H1 (cell line): Measurements from ENCODE around the gene ITPK1. TPM values are rescaled to one million over a fixed set of nuclear protein-coding genes. Genes with fewer than 3 reads are reported as not detected.
"Not testable (repeated sequence)": the region's sequence is repeated elsewhere in the genome, so short reads cannot be mapped to it uniquely, and the experiment has no call there.

Experiments
- CTCF ChIA-PET: fragments of 300-600 bp; sonication (Branson Sonifier 250); formaldehyde crosslinking; loops from one replicate; lab custom pipeline; 2021; ENCODE audit not compliant: partially characterized antibody; lab: Charles Lee
- POLR2A ChIA-PET: fragments of 300-600 bp; sonication (Branson Sonifier 250); formaldehyde crosslinking; loops from one replicate; lab custom pipeline; 2021; ENCODE audit warnings: inconsistent platforms; ENCODE audit not compliant: partially characterized antibody; lab: Charles Lee
- DNase-seq, 2 experiments: peaks; one replicate each; pipeline versions ENCODE4 v3.0.0 to v3.0.0-alpha.2; 2010 to 2022; ENCODE audit warnings: low spot score in 2 of 2, low read depth in 1 of 2, mixed read lengths in 1 of 2
- FAIRE-seq: peaks from 2 replicates; lab custom pipeline; 2011; peaks lifted over from hg19 to GRCh38; lab: Jason Lieb, UNC
- H2AFZ ChIP-seq: 2 replicates; pipeline ENCODE4 v1.8.1; 2012; ENCODE audit warnings: low read length, inconsistent platforms
- H2AK5ac ChIP-seq: 2 replicates; pipeline ENCODE4 v1.6.1; 2013; ENCODE audit warnings: low read depth, low read length
- H2BK120ac ChIP-seq: replicated peaks from 2 replicates; pipeline ENCODE3; 2013; ENCODE audit warnings: low read depth, low read length, inconsistent platforms
- H2BK12ac ChIP-seq: 2 replicates; pipeline ENCODE4 v1.6.1; 2013; ENCODE audit warnings: low read depth, low read length
- H2BK15ac ChIP-seq: 2 replicates; pipeline ENCODE4 v1.6.1; 2013; ENCODE audit warnings: low read length
- H2BK20ac ChIP-seq: 2 replicates; pipeline ENCODE4 v1.6.1; 2013; ENCODE audit warnings: low read length
- H2BK5ac ChIP-seq: 2 replicates; pipeline ENCODE4 v1.6.1; 2013; ENCODE audit warnings: low read depth, low read length
- H3K14ac ChIP-seq: 2 replicates; pipeline ENCODE4 v1.6.1; 2013; ENCODE audit warnings: inconsistent platforms; ENCODE audit not compliant: insufficient read length
- H3K18ac ChIP-seq: 2 replicates; pipeline ENCODE4 v1.6.1; 2013; ENCODE audit warnings: low read length; ENCODE audit errors: extremely low read depth
- H3K23ac ChIP-seq: 2 replicates; pipeline ENCODE4 v1.6.1; 2013; ENCODE audit warnings: inconsistent platforms; ENCODE audit not compliant: insufficient read length
- H3K23me2 ChIP-seq: 2 replicates; pipeline ENCODE4 v1.6.1; 2013; ENCODE audit warnings: low read depth, low read length
- H3K27ac ChIP-seq: 2 replicates; pipeline ENCODE4 v1.6.1; 2011; ENCODE audit warnings: low read depth, low read length, inconsistent platforms
- H3K27me3 ChIP-seq, 4 experiments: replicated peaks in 1 of 4; 1 replicate in 1 of 4; 2 replicates in 3 of 4; pipeline versions ENCODE4 v1.6.1 to v1.8.1; 2011 to 2013; ENCODE audit warnings: low read length in 3 of 4, mild to moderate bottlenecking in 3 of 4, inconsistent platforms in 2 of 4, mixed read lengths in 2 of 4, moderate library complexity in 1 of 4; ENCODE audit not compliant: control insufficient read depth in 3 of 4, insufficient read depth in 3 of 4; ENCODE audit errors: extremely low read depth in 1 of 4
- H3K36me3 ChIP-seq, 4 experiments: 2 replicates each; pipeline versions ENCODE4 v1.6.1 to v1.8.1; 2011 to 2013; ENCODE audit warnings: mild to moderate bottlenecking in 4 of 4, low read length in 3 of 4, moderate library complexity in 2 of 4, control low read depth in 1 of 4, inconsistent platforms in 1 of 4; ENCODE audit not compliant: insufficient read depth in 4 of 4, control insufficient read depth in 2 of 4
- H3K4ac ChIP-seq: replicated peaks from 2 replicates; pipeline ENCODE3; 2013; ENCODE audit warnings: low read length, low read depth, mixed read lengths, inconsistent platforms; ENCODE audit not compliant: insufficient read length
- H3K4me1 ChIP-seq, 4 experiments: replicated peaks in 1 of 4; 1 replicate in 1 of 4; 2 replicates in 3 of 4; pipeline versions ENCODE4 v1.6.1 to v1.8.1; 2011 to 2013; ENCODE audit warnings: low read length in 3 of 4, inconsistent platforms in 2 of 4, mixed read lengths in 1 of 4; ENCODE audit not compliant: insufficient read depth in 4 of 4, control insufficient read depth in 3 of 4
- H3K4me2 ChIP-seq, 2 experiments: 2 replicates each; pipeline versions ENCODE4 v1.6.1 to v1.8.1; 2011 to 2013; ENCODE audit warnings: low read depth in 2 of 2, low read length in 2 of 2, control low read depth in 1 of 2, inconsistent platforms in 1 of 2, mild to moderate bottlenecking in 1 of 2; ENCODE audit not compliant: insufficient read depth in 1 of 2
- H3K4me3 ChIP-seq, 4 experiments: fragments of 200-600, 300-600 bp in 1 of 4; sonication (generic), shearing (Covaris generic), sonication (Bioruptor Twin) in 1 of 4; 2 replicates each; pipeline versions ENCODE4 v1.5.1 to v1.8.1; 2011 to 2016; ENCODE audit warnings: low read length in 4 of 4, low read depth in 3 of 4, control low read depth in 2 of 4, inconsistent platforms in 2 of 4, mild to moderate bottlenecking in 2 of 4, mixed read lengths in 1 of 4, moderate library complexity in 1 of 4; ENCODE audit not compliant: insufficient read depth in 2 of 4; ENCODE audit errors: extremely low read depth in 1 of 4
- H3K56ac ChIP-seq: replicated peaks from 2 replicates; pipeline ENCODE3; 2013; ENCODE audit warnings: low read depth, mild to moderate bottlenecking, mixed read lengths, low read length, inconsistent platforms; ENCODE audit not compliant: insufficient read length
- H3K79me1 ChIP-seq: 2 replicates; pipeline ENCODE4 v1.6.1; 2013; ENCODE audit warnings: low read depth, low read length, control low read depth
- H3K79me2 ChIP-seq, 2 experiments: 2 replicates each; pipeline versions ENCODE4 v1.6.1 to v1.8.1; 2012 to 2013; ENCODE audit warnings: low read length in 2 of 2, mild to moderate bottlenecking in 2 of 2, inconsistent platforms in 1 of 2; ENCODE audit not compliant: insufficient read depth in 2 of 2, control insufficient read depth in 1 of 2
- H3K9ac ChIP-seq, 4 experiments: replicated peaks in 1 of 4; 1 replicate in 1 of 4; 2 replicates in 3 of 4; pipeline versions ENCODE4 v1.6.1 to v1.8.1; 2011 to 2013; ENCODE audit warnings: low read depth in 3 of 4, low read length in 3 of 4, control low read depth in 2 of 4, mild to moderate bottlenecking in 2 of 4, moderate library complexity in 2 of 4, inconsistent platforms in 1 of 4; ENCODE audit errors: extremely low read depth in 1 of 4
- H3K9me3 ChIP-seq, 2 experiments: 2 replicates each; pipeline versions ENCODE4 v1.6.1 to v1.8.1; 2012 to 2013; ENCODE audit warnings: mild to moderate bottlenecking in 2 of 2, moderate library complexity in 2 of 2, control low read depth in 1 of 2, inconsistent platforms in 1 of 2, low read depth in 1 of 2, low read length in 1 of 2, mixed read lengths in 1 of 2; ENCODE audit not compliant: insufficient read depth in 2 of 2
- H4K20me1 ChIP-seq, 2 experiments: replicated peaks in 1 of 2; 2 replicates each; pipeline versions ENCODE3 to v1.8.1; 2011 to 2013; ENCODE audit warnings: inconsistent platforms in 2 of 2, low read length in 2 of 2, mild to moderate bottlenecking in 1 of 2; ENCODE audit not compliant: insufficient read depth in 2 of 2, control insufficient read depth in 1 of 2
- H4K5ac ChIP-seq: 2 replicates; pipeline ENCODE4 v1.6.1; 2013; ENCODE audit warnings: low read length, low read depth, mixed read lengths, inconsistent platforms; ENCODE audit not compliant: insufficient read length
- H4K8ac ChIP-seq: 2 replicates; pipeline ENCODE4 v1.8.0; 2013; ENCODE audit warnings: mild to moderate bottlenecking, moderate library complexity, low read length, inconsistent platforms; ENCODE audit not compliant: insufficient read depth; ENCODE audit errors: extremely low read depth
- H4K91ac ChIP-seq: replicated peaks from 2 replicates; pipeline ENCODE3; 2013; ENCODE audit warnings: low read length, mixed read lengths, inconsistent platforms; ENCODE audit not compliant: insufficient read length
- WGBS, 2 experiments: shearing (Covaris generic) in 1 of 2; methylation state at CpG; one replicate each; pipeline versions ENCODE4 v1.1.6 to v1.1.7; 2013 to 2015; ENCODE audit warnings: low lambda C conversion rate in 2 of 2, mixed read lengths in 2 of 2, inconsistent platforms in 1 of 2, low coverage in 1 of 2, missing lambda C conversion rate in 1 of 2; ENCODE audit not compliant: insufficient replicate concordance in 2 of 2, insufficient coverage in 1 of 2, insufficient read length in 1 of 2; ENCODE audit errors: extremely low coverage in 1 of 2, missing lambda C conversion rate in 1 of 2; 5-methylcytosine and 5-hydroxymethylcytosine counted together
- polyA plus RNA-seq, 7 experiments: library from polyadenylated mRNA; depleted of rRNA in 3 of 7; stranded (reverse) in 5 of 7; unstranded in 2 of 7; fragments of >200 nt in 5 of 7; fragments of 200-250 nt in 2 of 7; gene quantifications; 1 replicate in 5 of 7; 2 replicates in 1 of 7; 4 replicates in 1 of 7; pipeline versions ENCODE4 v1.2.1 to v1.2.3, GENCODE V29; 2011 to 2013; ENCODE audit warnings: missing spikeins in 2 of 7, mixed read lengths in 2 of 7
- total RNA-seq: library from RNA; stranded (reverse); fragmentation: NEBNext Ultra II Directional; extraction: Animal tissue kit (Norgen Biotek cat#: 25700); gene quantifications from 2 replicates; pipeline ENCODE4 v1.2.1, GENCODE V29; 2021
- TF ChIP-seq, protein P1 (sequence below): IDR thresholded peaks from 2 replicates; pipeline ENCODE4 v1.6.1; 2012; ENCODE audit warnings: low read length, inconsistent platforms

ITPK1 gene
- total and polyA plus RNA-seq, 2 of the 8 experiments (the other 6 are each of a cell fraction or from before 2014, with no cell fraction given), result 108 to 143 TPM

GRCh38 chr14:93132472-93133065, 16.8 kb upstream of the ITPK1 start (continued):
- TF ChIP-seq, protein P1, sequence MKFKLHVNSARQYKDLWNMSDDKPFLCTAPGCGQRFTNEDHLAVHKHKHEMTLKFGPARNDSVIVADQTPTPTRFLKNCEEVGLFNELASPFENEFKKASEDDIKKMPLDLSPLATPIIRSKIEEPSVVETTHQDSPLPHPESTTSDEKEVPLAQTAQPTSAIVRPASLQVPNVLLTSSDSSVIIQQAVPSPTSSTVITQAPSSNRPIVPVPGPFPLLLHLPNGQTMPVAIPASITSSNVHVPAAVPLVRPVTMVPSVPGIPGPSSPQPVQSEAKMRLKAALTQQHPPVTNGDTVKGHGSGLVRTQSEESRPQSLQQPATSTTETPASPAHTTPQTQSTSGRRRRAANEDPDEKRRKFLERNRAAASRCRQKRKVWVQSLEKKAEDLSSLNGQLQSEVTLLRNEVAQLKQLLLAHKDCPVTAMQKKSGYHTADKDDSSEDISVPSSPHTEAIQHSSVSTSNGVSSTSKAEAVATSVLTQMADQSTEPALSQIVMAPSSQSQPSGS, result no peak

GRCh38 chr14:93131257-93131820, 15.6 kb upstream of the ITPK1 start:
- H3K4ac ChIP-seq, H3K36me3 ChIP-seq, H4K91ac ChIP-seq, H3K23me2 ChIP-seq, H3K27me3 ChIP-seq, H2BK120ac ChIP-seq, H2AK5ac ChIP-seq, H3K27ac ChIP-seq, FAIRE-seq, H3K4me3 ChIP-seq, H3K56ac ChIP-seq, H3K4me2 ChIP-seq, H3K23ac ChIP-seq, H2AFZ ChIP-seq, H4K8ac ChIP-seq, DNase-seq, H4K20me1 ChIP-seq, H2BK15ac ChIP-seq, H3K14ac ChIP-seq, POLR2A ChIA-PET, H3K9me3 ChIP-seq, H3K79me1 ChIP-seq, H4K5ac ChIP-seq, H2BK20ac ChIP-seq, H2BK5ac ChIP-seq, H2BK12ac ChIP-seq, H3K9ac ChIP-seq, H3K4me1 ChIP-seq, H3K18ac ChIP-seq, H3K79me2 ChIP-seq: not testable (repeated sequence)
- WGBS, 2 experiments, result 92% methylated on average over 5 of the region's 5 CpGs; no CpG with 5 or more reads in 1 of the 2 experiments
- CTCF ChIA-PET, result interaction anchor here (0.6 to 4.8 kb wide), 29 partner anchors 9 to 267 kb away, joined by 3 to 69 read pairs (median 5); no protein-coding TSS in a partner anchor
